OCI-LY7 (cell line): Measurements from ENCODE around the gene CLSTN1.

Source experiments
- EZH2phosphoT487 ChIP-seq: fragments of 200-600 bp; sonication (generic); IDR thresholded peaks from 2 replicates; pipeline ENCODE4 v1.6.1; 2018; ENCODE audit warnings: low read depth, borderline replicate concordance, mild to moderate bottlenecking, mixed run types, antibody characterized with exemption, low read length, moderate library complexity, mixed read lengths
- TF ChIP-seq, protein P1 (sequence below): fragments of 200-600 bp; sonication (generic); conservative IDR thresholded peaks from 2 replicates; pipeline ENCODE4 v1.5.1; 2014; ENCODE audit warnings: mild to moderate bottlenecking, antibody characterized with exemption, low read length, moderate library complexity, mixed read lengths

DNA sequence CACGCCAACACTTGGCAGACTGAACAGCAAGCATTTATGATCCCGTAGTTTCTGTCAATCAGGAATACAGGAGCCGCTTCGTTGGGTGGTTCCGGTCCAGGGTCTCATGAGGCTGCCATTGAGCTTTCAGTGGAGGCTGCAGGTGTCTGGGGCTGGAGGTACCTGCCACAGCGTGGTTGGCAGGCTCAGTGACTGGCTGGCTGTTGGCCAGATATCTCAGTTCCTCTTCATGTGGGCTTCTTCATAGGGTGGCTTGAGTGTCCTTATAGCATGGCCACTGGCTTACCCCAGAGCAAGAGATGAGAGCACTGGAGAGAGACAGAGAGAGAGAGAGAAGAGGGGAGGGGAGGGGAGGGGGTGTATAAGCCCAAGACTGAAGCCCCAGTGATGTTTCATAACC is 142.9 kb downstream of the CLSTN1 start:
- TF ChIP-seq, protein P1, sequence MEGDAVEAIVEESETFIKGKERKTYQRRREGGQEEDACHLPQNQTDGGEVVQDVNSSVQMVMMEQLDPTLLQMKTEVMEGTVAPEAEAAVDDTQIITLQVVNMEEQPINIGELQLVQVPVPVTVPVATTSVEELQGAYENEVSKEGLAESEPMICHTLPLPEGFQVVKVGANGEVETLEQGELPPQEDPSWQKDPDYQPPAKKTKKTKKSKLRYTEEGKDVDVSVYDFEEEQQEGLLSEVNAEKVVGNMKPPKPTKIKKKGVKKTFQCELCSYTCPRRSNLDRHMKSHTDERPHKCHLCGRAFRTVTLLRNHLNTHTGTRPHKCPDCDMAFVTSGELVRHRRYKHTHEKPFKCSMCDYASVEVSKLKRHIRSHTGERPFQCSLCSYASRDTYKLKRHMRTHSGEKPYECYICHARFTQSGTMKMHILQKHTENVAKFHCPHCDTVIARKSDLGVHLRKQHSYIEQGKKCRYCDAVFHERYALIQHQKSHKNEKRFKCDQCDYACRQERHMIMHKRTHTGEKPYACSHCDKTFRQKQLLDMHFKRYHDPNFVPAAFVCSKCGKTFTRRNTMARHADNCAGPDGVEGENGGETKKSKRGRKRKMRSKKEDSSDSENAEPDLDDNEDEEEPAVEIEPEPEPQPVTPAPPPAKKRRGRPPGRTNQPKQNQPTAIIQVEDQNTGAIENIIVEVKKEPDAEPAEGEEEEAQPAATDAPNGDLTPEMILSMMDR, result no peak
- no peak for TF ChIP-seq EZH2phosphoT487
